Measurements from ENCODE around the gene TTC23. TPM values are rescaled to one million over a fixed set of nuclear protein-coding genes. Genes with fewer than 3 reads are reported as not detected.

Gene TTC23
- polyA plus RNA-seq, 2 of the 4 experiments (the other 2 are of a cell fraction): 7.0 to 16.5 TPM

GRCh38 chr15:99110093-99110492, 139.3 kb downstream of the TTC23 start:
- POLR2A ChIA-PET: interaction anchor here (0.5 kb wide), 1 partner anchor 1483 kb away, joined by 5 read pairs; no protein-coding TSS in a partner anchor
- H3K9me3 ChIP-seq: no peaks in the 10 kb centered on the region
- CTCF ChIA-PET: interaction anchor here (1.2 to 17.7 kb wide), 6 partner anchors 10 to 646 kb away, joined by 3 to 326 read pairs (median 12); no protein-coding TSS in a partner anchor
- no peak for ATAC-seq
- no peak overlapping the region for H3K4me2 ChIP-seq
- no peak for FAIRE-seq
- TF ChIP-seq TP53 (CRISPR knock-in tag; IDR thresholded peaks at IDR 0.05) (no peak), JUN (IDR thresholded peaks at IDR 0.05) (no peak), NR3C1 (IDR thresholded peaks at IDR 0.05) (no peak), MAX (IDR thresholded peaks at IDR 0.05) (no peak), TFCP2L1 (CRISPR knock-in tag; IDR thresholded peaks at IDR 0.05) (no peak), BHLHE40 (IDR thresholded peaks at IDR 0.05; ENCODE audit: low read depth, low read length) (no peak), EHF (CRISPR knock-in tag; IDR thresholded peaks at IDR 0.05) (no peak)
- DNase-seq (ENCODE audit: low read depth in 1 of 2, low spot score in 1 of 2): no peak
- 91% methylated on average over 12 of the region's 12 CpGs for WGBS (ENCODE audit: missing lambda C conversion rate)
- H3K4me1 ChIP-seq: peaks cover 20% of the 10 kb centered on the region
- H3K27ac ChIP-seq: no peak overlapping the region
- H3K4me3 ChIP-seq: no peak overlapping the region

GRCh38 chr15:99109555-99110021, 139.8 kb downstream of the TTC23 start:
- H3K27ac ChIP-seq: no peak overlapping the region
- ChIA-PET POLR2A (no interaction called here), CTCF (interaction anchor here (0.8 to 17.7 kb wide), 7 partner anchors 10 to 668 kb away, joined by 3 to 372 read pairs (median 3); no protein-coding TSS in a partner anchor)
- no peak overlapping the region for H3K4me2 ChIP-seq
- TF ChIP-seq NFE2L2 (conservative IDR thresholded peaks at IDR 0.05; ENCODE audit: low read length) (no peak), NR3C1 (IDR thresholded peaks at IDR 0.05) (no peak), ESRRA (IDR thresholded peaks at IDR 0.05; ENCODE audit: borderline replicate concordance, low read length) (no peak), CBX2 (IDR thresholded peaks at IDR 0.05; ENCODE audit: borderline replicate concordance, low read depth) (no peak), RAD21 (conservative IDR thresholded peaks at IDR 0.05 in 1 of 2, IDR thresholded peaks at IDR 0.05 in 1 of 2) (no peak), ZC3H11A (IDR thresholded peaks at IDR 0.05) (no peak)
- peaks cover 20% of the 10 kb centered on the region for H3K4me1 ChIP-seq
- H3K9me3 ChIP-seq: no peaks in the 10 kb centered on the region
- no peak overlapping the region for H3K4me3 ChIP-seq
- FAIRE-seq: no peak
- no peak for DNase-seq (ENCODE audit: low read depth in 1 of 2, low spot score in 1 of 2)
- 93% methylated on average over 10 of the region's 10 CpGs for WGBS (ENCODE audit: missing lambda C conversion rate)
- ATAC-seq: no peak

- ATAC-seq (no peak), FAIRE-seq (no peak), DNase-seq (ENCODE audit: low read depth in 1 of 2, low spot score in 1 of 2) (no peak)
- Histone ChIP-seq H3K9me3 (no peaks in the 10 kb centered on the region), H3K4me1 (peaks cover 20% of the 10 kb centered on the region), H3K4me2 (no peak overlapping the region), H3K4me3 (no peak overlapping the region), H3K27ac (no peak overlapping the region)
- ChIA-PET CTCF (interaction anchor here (0.8 to 17.7 kb wide), 6 partner anchors 9 to 667 kb away, joined by 3 to 372 read pairs (median 32); no protein-coding TSS in a partner anchor), POLR2A (no interaction called here)
- no peak for TF ChIP-seq HEYL (CRISPR knock-in tag; IDR thresholded peaks at IDR 0.05)
- TF ChIP-seq SMC3 (IDR thresholded peaks at IDR 0.05): no peak
- TF ChIP-seq KDM5A (IDR thresholded peaks at IDR 0.05): no peak
- TF ChIP-seq TFCP2L1 (CRISPR knock-in tag; IDR thresholded peaks at IDR 0.05): no peak
- TF ChIP-seq EHMT2 (IDR thresholded peaks at IDR 0.05; ENCODE audit: low read depth): no peak
- no peak for TF ChIP-seq FOSB (CRISPR knock-in tag; IDR thresholded peaks at IDR 0.05)
- TF ChIP-seq BHLHE40 (IDR thresholded peaks at IDR 0.05; ENCODE audit: low read depth, low read length): no peak
- TF ChIP-seq NFE2L2 (conservative IDR thresholded peaks at IDR 0.05; ENCODE audit: low read length): no peak
- TF ChIP-seq HOXA7 (CRISPR knock-in tag; IDR thresholded peaks at IDR 0.05): no peak
- TF ChIP-seq ZNF302 (CRISPR knock-in tag; IDR thresholded peaks at IDR 0.05): no peak
- no peak for TF ChIP-seq FOXS1 (CRISPR knock-in tag; IDR thresholded peaks at IDR 0.05)
- no peak for TF ChIP-seq HOXB13 (CRISPR knock-in tag; IDR thresholded peaks at IDR 0.05; ENCODE audit: low read depth)
- no peak for TF ChIP-seq KDM1A (IDR thresholded peaks at IDR 0.05; ENCODE audit: low read depth)
- TF ChIP-seq MYC (IDR thresholded peaks at IDR 0.05; ENCODE audit: borderline replicate concordance, low read length): no peak
- 99% methylated on average over 5 of the region's 5 CpGs for WGBS (ENCODE audit: missing lambda C conversion rate)
Observed at GRCh38 chr15:99108993-99109392, 140.4 kb downstream of the TTC23 start.

Measured in A549 (cell line).